Pulmonary artery endothelial cell (primary cell): ENCODE measurements around the gene ALPL. TPM values are rescaled to one million over a fixed set of nuclear protein-coding genes. Genes with fewer than 3 reads are reported as not detected.
"Not testable (repeated sequence)": the region's sequence is repeated elsewhere in the genome, so short reads cannot be mapped to it uniquely, and the experiment has no call there.

Experiments
- DNase-seq: peaks from one replicate; pipeline ENCODE4 v3.0.0-alpha.2; 2011; ENCODE audit warnings: low read depth, low spot score
- total RNA-seq: library from RNA; depleted of rRNA; stranded (reverse); fragments of >200 nt; gene quantifications from 2 replicates; pipeline ENCODE4 v1.2.3, GENCODE V29; 2014

The ALPL gene
- 0.13 TPM in 1 of 2 replicates, not detected in the other for total RNA-seq

DNA sequence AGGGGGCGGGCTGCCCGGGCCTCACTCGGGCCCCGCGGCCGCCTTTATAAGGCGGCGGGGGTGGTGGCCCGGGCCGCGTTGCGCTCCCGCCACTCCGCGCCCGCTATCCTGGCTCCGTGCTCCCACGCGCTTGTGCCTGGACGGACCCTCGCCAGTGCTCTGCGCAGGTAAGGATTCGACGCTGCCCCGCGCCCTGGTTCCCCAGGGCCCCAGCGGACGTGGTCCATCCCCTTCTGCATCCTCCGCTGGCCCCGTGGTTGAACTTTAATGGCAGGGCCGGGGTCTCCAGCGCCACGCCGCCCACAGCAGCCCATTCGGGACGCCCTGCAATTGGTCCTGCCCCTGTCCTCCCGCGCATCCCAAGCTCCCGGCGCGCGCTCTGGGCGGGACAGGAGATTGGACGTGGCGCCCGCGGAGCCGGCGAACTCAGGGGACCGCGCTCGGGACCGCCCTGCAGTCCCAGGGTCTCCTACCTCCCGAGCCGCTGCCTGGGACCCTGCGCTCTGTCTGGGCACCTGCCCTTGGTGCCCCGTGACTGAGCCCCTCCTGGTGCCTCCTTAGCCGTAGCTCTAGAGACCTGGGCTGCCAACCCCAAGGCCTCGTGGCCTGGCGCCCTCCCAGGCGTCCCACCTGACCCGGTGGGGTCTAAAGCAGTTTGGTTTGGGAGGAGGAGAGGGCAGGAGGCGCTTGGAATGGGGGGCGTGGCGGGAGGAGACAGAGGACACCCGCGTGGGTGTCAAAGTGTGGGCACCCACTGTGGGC lies at the start of gene ALPL:
TSS of gene ALPL (plus strand) at position 73 of the 762 bp plus-strand sequence. CDS start 44,659 bp downstream, outside the sequence.
- no peak for DNase-seq

DNA sequence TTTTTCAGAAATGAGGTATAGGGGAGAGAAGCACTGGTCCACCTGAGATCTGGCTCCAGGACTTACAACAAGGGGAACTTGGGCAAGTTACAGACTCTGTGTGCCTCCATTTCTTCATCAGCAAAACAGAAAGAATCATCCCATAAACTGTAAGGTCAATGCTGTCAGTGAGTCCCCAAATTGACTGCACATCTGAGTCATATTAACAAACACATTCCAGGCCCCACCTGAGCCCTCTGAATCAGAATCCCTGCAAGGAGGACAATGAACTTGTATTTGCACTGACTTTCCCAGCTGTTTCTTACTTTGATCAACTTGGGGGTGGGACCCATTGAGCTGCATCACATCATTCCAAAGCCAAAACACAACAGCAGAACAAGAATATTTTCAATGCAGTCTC lies 44.1 kb upstream of the ALPL start:
- DNase-seq, result not testable (repeated sequence)

DNA sequence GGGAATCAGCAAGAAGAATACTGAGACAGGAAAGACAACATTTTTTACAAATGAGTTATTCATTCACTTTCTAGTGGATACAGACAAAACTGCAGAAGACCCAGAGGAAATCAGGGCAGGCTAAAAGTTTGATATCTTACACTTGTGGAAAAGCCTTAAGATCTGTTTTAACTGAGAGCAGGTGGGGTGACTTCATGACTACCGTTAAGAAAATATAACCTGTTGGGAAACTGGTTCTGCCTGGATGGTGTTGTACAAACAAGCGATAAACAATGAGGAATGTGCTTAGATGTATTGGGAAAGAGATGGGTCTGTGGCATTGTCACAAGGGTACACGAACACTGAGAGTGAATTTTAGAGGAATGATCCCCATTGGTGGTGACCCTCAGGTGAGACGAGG lies 41.3 kb upstream of the ALPL start:
- DNase-seq, result not testable (repeated sequence)

DNA sequence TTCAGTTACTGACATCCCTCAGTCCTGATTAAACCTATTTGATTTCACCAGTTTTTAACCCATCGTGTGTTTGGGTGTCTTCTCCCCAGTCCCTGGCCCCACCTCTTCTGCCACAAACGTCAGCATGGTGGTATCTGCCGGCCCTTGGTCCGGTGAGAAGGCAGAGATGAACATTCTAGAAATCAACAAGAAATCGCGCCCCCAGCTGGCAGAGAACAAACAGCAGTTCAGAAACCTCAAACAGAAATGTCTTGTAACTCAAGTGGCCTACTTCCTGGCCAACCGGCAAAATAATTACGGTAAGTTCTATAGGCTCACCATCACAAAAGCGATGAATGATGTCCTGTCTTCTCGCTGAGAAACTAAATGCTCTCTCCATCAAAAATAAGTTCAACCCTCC lies 40.6 kb upstream of the ALPL start:
- no peak for DNase-seq

DNA sequence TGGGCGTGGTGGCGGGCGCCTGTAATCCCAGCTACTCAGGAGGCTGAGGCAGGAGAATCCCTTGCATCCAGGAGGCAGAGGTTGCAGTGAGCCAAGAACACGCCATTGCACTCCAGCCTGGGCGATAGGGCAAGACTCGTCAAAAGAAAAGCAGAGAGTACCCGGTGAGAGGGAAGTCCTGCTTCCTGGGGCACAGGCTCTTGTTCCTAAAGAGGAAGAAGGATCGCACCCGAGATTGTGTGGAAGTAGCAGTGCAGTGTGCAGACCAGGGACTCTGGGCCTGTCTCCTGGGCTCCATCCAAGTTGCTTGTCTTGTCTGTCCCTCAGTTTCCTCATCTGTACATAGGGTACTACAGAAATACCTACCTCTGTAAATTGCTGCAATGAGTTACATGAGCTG lies 39.6 kb upstream of the ALPL start:
- no peak for DNase-seq

DNA sequence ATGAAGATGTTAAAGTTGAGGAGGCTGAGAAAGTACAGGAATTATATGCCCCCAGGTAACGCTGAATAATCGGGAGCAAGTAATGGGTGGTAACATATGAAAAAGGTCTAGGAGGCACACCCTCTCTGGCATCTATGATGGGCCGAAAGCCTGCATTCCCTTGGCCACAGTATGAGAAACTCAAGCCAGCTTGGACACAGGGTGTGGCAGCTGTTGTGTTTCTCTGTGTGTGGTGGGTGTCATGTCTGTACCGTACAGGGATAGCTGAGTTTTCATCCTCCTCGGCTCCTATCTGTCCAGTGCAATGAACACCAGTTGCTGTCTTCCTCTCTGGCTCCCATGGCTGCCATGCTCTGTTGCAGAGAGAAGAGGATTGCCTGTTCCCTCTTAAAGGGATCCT lies 36.4 kb upstream of the ALPL start:
- no peak for DNase-seq

DNA sequence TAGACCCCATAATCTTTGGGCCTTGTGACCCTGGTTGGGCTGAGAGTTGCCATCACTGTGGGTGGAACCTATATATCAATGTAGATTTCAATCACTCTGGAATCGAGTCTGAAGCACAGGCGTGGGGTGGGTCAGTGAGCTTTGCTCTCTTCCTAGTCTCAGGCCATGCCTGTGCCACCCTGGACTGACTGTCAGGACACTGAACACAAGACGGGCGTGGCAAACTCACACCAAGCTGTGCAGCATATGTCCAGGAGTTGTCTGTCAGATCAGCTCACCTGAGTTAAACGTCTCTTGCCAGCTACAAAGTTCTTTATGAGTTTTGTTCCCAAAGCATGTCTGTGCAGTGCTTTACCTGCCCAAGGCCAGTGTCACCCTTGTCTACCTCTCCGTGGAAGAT lies 30.9 kb upstream of the ALPL start:
- no peak for DNase-seq

DNA sequence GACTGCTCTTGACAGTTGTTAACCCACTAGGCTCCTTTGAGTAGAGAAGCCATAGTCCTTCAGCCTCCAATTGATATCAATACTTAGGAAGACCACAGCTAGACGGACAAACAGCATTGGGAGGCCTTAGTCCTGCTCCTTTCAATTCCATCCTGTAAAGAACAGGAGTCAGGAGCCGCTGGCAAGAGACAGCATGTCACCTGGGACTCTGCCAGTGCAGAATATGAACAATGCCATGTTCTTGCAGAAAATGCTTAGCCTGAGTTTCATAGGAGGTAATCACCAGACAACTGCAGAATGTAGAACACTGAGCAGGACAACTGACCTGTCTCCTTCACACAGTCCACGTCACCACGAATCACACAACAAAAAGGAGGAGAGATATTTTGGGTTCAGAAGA lies 25.3 kb upstream of the ALPL start:
- not testable (repeated sequence) for DNase-seq

DNA sequence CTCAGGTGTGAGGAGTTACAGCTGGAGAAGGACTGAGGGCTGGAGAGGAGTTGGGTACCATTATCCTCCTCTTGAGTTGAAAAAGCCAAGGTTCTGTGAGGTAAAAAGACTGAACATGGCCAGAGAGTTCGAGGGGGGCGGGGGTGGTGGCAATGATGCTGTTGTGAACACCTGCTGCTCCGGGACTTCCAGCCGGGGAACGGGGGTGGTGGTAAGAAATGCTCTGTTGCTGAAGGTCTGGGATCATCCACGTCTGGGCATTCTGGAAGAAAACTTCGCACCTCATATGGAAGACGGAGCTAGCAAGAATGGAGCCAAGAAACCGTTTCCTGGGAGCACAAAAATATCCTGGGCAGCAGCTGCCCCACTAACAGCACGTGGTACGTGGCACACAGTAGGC lies 20.1 kb upstream of the ALPL start:
- no peak for DNase-seq

DNA sequence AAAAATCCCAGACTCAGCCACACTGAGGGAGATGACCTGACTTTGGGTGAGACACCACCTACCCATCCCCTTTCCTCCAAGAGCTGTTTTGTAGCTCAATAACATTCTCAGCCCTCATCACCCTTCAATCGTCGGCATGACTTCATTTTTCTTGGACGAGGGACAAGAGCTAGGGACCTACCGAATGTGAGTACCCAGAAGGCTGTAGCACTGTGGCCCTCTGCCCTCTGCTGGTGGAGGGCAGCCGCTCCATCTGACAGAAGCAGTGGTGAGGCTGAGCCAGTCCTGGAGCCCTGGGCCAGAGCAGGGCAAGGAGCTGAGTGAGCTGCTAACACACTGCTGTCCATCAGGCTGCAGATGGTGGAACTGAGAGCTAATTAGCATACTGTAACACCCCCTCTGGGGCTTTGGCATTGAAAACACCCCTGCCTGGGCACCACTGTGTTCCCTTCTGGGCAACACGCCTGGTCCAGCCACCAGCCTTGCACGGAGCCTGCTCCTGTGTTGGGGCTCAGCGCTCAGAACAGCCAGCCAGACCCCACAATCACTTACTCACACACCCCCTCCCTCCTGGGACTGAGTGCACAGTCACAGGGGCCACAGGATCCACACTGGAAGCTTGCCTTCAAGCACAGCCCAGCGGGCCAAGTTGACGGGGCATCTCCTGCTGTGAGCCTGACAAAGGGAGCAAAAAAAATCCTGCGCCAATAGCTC lies 18.3 kb upstream of the ALPL start:
- DNase-seq, result peak; percentile 7

DNA sequence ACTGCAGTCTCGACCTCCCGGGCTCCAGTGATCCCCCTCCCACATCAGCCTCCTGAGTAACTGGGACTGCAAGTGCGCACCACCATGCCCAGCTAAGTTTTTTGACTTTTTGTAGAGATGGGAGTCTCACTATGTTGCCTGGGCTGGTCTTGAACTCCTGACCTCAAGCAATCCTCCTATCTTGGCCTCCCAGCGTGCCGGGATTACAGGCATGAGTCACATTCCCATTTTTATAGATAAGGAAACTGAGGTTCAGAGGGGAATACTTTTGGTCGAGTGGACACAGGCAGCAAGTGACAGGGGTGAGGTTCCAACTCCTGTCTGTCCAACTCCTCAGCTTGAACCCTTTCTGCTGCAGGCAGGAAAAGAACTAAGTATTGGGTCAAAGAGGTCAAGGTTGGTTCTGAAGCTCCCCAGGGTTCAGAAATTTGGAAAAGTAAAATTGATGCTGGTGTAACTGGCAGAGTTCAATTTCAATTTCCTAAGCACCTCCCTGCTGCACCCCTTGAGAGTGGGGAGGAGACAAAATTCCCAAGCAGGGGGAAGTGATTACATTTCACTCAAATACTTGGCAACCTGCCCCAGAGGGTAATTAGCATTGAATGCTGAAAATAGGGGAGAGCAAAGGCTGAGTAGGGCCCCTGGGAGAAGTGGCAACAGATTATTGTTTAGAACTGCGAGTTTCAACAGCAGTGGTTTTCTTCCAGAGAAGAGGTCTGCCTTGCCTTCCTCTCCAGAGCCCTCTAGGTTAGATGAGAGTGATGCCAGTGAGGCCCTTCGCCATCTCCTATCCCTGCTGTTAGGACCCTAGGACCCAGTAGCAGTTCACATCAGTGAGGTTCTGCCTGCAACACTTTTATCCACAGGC lies 17.5 kb upstream of the ALPL start:
- DNase-seq, result no peak

DNA sequence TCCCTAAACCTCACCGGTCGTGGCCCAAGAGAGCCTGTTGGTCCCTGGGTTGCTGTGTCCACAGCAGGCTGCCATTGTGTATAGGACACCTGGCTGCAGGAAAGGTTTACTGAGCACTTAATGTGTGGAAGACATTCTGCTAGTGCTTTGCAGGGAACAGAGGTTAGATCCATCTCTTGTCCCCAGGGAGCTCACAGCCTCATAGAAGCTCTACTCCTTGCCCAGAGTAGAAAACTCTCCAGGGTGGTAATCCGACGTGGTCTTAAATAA lies 16.9 kb upstream of the ALPL start:
- DNase-seq, result no peak

DNA sequence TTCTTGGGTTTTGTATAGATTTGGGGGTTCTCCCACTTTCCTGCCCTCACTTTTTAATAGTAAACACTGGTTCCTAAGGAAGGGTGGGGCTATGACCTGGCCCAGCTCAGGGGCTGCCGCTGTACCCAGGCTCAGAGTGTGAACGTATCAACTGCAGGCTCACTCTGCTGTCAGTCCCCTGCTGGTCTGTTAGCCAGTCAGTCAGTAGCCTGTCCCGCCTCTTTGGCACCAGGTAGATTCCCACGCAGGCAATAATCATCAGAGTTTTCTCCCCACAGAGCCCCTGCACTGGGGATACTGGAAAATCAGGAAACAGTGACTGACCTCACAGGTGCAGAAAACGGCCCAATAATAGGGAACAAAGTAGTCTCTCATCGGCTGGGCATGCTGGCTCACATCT lies 15.0 kb upstream of the ALPL start:
- no peak for DNase-seq

DNA sequence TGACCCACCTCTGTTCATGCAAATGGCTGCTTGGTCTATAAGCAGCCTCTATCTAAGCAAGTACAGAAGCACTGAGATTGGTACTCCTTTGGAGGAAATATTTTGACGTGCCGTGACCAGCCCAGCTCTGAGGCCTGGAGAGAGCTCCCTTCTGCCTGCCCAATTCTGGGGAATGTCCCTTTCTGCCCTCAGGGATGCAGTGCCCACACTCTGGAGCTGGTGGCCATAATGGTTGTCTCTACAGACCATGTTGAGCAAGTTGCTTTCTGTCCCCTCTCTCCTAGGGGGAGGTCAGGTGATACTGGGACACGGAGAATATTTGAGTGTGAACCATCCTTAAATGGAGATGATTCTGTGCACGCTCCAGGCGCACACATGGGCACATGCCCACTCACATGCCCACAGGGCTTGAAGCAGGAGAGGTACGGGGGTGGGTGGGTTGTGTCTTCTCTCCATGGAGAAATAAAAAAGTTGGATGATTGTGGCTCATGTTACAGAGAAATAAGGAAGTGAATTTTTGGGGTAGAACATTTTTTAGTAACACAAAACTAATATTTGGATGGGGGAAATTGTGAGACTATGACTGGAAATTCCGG lies 13.9 kb upstream of the ALPL start:
- DNase-seq, result no peak

DNA sequence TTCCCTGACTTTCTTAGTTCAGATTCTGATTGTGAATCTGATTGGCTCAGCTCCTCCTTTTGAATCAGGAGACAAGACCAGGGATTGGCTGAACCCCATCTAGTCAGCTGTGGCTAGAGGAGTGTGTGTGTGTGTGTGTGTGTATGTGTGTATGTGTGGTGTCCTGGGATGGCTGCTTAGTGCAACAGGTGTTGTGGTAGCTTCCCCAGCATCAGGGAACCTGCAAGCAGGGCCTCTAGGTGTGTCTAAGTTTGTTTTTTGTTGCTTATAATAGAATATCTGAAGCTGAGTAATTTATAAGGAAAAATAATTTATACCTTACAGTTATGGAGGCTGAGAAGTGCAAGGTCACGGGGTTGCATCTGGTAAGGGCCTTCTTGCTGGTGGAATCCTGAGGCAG lies 13.2 kb upstream of the ALPL start:
- DNase-seq, result no peak

DNA sequence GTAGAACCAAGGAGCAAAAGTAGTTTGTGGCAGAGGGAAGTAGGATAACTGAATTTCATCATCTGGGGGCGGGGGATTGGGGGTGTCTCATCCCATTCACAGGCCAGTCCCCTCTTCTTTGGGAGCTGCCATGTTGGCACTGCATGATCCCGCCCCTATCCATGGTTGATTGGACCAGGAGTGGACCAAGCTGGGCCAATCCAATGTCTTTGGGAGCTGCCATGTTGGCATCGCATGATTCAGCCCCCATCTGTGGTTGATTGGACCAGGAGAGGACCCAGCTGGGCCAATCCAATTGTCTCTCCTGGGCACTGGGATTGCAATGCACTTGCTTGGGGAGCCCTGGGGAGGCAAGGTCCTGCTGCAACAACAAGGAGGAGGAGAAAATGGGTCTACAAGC lies 12.3 kb upstream of the ALPL start:
- DNase-seq, result no peak

DNA sequence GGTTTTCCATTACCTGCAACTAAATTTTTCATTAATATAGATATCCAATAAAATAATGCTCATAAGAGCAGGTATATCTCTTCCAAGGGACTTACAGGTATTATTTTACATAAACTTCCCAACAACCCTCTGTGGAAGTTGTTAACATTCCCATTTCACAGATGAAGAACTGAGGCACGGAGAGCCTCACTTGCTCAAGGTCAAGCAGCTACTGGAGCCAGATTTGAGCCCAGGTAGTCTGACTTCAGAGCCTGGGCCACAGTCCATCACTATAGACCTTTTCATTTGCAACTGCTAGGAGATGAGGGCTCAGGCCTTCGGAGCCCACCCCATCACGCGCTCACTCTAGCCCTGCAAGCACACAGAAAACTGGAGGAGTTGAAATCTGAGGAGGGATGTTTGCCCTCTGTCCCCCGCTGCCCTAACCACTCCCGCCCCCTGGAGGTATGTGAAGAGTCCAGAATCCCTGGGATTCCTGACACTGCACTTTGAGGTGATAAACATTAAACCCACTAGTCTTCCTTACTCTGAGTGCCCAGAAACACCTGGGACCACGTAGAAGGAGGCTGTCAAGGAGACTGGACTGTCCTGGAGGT lies 11.7 kb upstream of the ALPL start:
- no peak for DNase-seq

DNA sequence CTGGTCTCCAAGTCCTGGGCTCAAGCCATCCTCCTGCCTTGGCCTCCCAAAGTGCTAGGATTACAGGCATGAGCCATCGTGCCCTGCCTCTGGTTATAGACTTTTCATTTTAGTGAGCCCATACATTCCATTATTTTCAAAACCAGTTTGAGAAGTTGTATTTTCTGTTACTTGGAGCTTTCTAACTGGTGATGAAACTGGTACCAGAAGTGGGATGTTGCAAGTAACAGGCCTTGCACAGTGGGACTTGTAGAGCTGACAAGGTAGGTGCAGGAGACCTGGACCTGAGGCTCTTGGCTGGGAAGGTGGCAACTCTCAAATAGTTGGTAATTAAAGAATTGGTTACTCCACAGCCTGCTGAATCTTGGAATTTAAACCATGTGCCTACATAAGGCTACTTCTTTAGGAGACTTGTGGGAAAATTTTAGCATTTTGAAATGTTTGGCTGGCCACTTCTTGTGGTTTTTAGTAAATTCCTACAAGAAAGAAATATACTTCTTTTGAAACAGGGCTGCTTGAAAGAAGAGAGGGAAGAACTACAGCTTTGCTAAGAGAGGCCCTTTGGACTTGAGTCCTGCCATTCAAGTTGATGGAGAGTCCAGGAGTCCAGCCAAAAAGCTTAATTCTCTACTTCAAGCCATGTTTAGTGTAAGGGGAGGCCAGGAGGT lies 9.8 kb upstream of the ALPL start:
- DNase-seq, result no peak

DNA sequence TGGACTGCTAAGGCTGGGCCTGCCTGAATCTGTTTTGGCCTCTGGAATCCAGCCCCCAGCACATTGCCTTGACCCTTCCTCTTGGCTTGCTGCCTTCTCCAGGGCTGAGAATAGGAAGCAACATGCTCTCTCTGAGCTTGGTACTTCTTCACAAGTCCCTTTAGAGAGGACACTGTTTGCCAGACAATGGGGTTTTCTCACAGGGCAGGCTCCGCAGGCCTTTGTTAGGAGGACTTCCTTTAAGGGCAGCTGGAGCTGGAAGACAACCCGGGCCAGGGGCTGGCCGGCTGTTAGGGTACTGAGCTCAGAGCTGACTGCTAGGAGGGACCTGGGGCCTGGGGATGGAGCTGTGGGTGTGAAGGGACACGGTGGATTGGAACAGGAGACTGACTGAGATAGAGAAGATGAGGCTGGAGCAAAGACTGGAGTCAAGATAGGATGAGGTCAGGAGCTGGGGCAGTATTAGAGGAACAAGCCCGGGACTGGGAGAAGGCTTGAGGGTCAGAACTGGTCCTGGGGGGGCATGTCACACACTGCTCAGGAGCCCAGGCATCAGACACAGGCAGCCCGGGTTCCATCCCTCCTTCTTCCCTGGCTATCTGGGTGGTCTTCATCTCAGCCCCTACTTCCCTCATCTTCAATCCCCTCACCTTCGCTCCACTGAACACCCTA lies 5.4 kb upstream of the ALPL start:
- no peak for DNase-seq

DNA sequence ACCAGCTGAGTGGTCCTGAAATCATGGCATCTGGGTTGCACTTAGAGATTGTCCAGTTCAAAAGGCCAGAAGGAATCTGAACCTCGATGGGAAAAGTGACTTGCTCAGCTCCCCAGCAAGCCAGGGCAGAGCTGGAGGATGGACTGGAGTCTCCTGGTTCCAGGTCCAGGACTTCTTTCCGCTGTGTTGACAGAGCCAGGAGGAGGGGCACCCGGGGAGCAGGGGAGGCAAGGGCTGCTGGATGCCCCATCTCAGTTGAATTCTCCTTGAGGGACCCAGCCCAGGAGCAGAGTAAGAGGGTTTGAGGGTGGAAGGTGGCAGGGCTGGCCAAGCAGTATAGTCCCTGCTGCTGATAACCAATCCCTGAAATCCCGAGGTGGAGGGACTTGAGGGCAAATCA lies 2.4 kb upstream of the ALPL start:
- DNase-seq, result no peak
